Measurements from ENCODE around the gene LY6G6D.

LY6G6D gene

GRCh38 chr6:31764198-31764597 lies 49.0 kb downstream of the LY6G6D start:
- no peak for DNase-seq (ENCODE audit: low read depth in 3 of 3)

- DNase-seq (ENCODE audit: low read depth in 3 of 3), result no peak
Observed at GRCh38 chr6:31765559-31765909, 50.4 kb downstream of the LY6G6D start.

- no peak for DNase-seq (ENCODE audit: low read depth in 3 of 3)
Observed at GRCh38 chr6:31765910-31766794, 51.0 kb downstream of the LY6G6D start.

- DNase-seq (ENCODE audit: low read depth in 3 of 3), result no peak
Observed at GRCh38 chr6:31767096-31767645, 52.0 kb downstream of the LY6G6D start.
